ENCODE results near the gene AJM1.

AJM1 gene

DNA sequence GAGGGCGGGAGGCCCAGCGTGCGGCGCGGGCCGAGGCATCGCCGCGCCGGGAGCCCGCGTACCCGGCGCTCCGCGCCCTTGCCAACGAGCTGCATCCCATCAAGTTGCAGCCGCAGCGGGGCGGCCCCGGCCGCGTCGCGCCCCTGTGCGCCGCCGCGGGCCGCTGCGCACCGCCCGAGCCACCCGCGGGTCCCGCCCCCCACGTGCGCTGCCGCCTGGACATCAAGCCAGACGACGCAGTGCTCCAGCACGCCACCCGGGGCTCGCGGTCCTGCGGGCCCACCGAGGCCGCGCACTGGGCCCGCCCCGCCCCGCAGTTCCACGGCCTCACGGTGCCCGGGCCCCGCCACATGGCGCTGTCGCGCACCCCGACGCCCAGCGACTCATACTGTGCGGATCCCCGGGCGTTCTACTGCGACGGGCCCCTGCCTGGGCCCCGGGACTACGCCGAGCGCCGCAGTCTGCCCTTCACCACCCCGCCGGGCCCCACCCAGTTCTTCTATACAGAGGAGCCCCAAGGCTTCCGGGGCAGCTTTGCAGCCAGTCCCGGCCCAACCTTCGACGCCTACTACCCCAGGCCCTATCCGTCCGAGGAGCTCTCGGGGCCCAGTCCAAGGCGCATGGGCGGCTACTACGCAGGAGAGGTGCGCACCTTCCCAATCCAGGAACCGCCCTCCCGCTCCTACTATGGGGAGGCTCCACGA lies 2.6 kb downstream of the AJM1 start:
- Histone ChIP-seq H3K36me3 (ENCODE audit: control insufficient read depth, low read length) (peaks cover 8% of the 10 kb centered on the region; the same call in 1 of the 2 replicates), H3F3A (ENCODE audit: control insufficient read depth, insufficient read depth) (no peaks in the 10 kb centered on the region; the same call in 1 of the 2 replicates), H4K20me1 (ENCODE audit: control insufficient read depth, insufficient read depth, low read depth, low read length) (peaks cover 9% of the 10 kb centered on the region), H3K27me3 (ENCODE audit: control insufficient read depth, low read length) (no peaks in the 10 kb centered on the region), H3K9me3 (ENCODE audit: control insufficient read depth, insufficient read depth, low read length) (no peaks in the 10 kb centered on the region), H3K79me2 (ENCODE audit: control insufficient read depth, low read length) (peaks cover 11% of the 10 kb centered on the region), H3K4me1 (ENCODE audit: control insufficient read depth, low read length) (peaks cover 35% of the 10 kb centered on the region), H3K4me2 (ENCODE audit: low read length) (no peak overlapping the region), H3K4me3 (ENCODE audit: low read length) (no peak overlapping the region), H3K9me2 (replicated peaks; ENCODE audit: control insufficient read depth, low read length) (no peaks in the 10 kb centered on the region), H3K27ac (ENCODE audit: low read depth, low read length) (no peak overlapping the region)
- TF ChIP-seq, protein P1, sequence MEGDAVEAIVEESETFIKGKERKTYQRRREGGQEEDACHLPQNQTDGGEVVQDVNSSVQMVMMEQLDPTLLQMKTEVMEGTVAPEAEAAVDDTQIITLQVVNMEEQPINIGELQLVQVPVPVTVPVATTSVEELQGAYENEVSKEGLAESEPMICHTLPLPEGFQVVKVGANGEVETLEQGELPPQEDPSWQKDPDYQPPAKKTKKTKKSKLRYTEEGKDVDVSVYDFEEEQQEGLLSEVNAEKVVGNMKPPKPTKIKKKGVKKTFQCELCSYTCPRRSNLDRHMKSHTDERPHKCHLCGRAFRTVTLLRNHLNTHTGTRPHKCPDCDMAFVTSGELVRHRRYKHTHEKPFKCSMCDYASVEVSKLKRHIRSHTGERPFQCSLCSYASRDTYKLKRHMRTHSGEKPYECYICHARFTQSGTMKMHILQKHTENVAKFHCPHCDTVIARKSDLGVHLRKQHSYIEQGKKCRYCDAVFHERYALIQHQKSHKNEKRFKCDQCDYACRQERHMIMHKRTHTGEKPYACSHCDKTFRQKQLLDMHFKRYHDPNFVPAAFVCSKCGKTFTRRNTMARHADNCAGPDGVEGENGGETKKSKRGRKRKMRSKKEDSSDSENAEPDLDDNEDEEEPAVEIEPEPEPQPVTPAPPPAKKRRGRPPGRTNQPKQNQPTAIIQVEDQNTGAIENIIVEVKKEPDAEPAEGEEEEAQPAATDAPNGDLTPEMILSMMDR (IDR thresholded peaks at IDR 0.05; ENCODE audit: low read depth, low read length, poor library complexity, severe bottlenecking) = no peak
- TF ChIP-seq EZH2phosphoT487 (IDR thresholded peaks at IDR 0.05; ENCODE audit: borderline replicate concordance, low read length) = no peak

DNA sequence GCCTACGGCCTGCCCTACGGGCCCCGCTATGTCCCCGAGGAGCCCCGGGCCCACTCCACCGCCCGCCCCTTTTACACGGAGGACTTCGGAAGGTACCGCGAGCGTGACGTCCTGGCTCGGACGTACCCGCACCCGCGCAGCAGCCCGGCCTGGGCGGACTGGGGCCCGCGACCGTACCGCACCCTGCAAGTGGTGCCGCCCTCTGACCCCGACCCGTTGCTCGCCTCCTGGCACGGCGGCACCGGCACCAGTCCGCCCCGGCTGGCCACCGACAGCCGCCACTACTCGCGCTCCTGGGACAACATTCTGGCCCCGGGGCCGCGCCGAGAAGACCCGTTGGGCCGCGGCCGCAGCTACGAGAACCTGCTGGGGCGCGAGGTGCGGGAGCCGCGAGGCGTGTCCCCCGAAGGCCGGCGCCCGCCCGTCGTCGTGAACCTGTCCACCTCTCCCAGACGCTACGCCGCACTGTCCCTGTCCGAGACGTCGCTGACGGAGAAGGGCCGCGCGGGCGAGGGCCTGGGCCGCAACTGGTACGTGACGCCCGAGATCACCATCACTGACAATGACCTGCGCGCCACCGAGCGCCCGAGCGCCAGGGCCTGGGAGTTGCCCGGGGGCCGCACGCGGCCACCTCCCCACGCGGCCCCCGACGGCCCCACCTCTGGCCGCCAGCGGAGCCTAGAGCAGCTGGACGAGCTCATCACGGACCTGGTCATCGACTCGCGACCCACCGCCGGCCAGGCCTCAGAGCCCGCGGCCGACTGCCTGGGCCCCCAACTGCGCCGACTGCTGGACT lies 3.4 kb downstream of the AJM1 start:
- TF ChIP-seq, protein P1 (IDR thresholded peaks at IDR 0.05; ENCODE audit: low read depth, low read length, poor library complexity, severe bottlenecking) = no peak
- TF ChIP-seq EZH2phosphoT487 (IDR thresholded peaks at IDR 0.05; ENCODE audit: borderline replicate concordance, low read length) = no peak
- no peaks in the 10 kb centered on the region for H3K27me3 ChIP-seq (ENCODE audit: control insufficient read depth, low read length)
- H3K4me2 ChIP-seq (ENCODE audit: low read length) = no peak overlapping the region

GRCh38 chr9:136846376-136847087 lies 4.3 kb downstream of the AJM1 start:
- Histone ChIP-seq H3K27ac (ENCODE audit: low read depth, low read length) (no peak overlapping the region), H3F3A (ENCODE audit: control insufficient read depth, insufficient read depth) (no peaks in the 10 kb centered on the region; the same call in 1 of the 2 replicates), H4K20me1 (ENCODE audit: control insufficient read depth, insufficient read depth, low read depth, low read length) (peaks cover 10% of the 10 kb centered on the region), H3K4me2 (ENCODE audit: low read length) (no peak overlapping the region), H3K36me3 (ENCODE audit: control insufficient read depth, low read length) (peaks cover 17% of the 10 kb centered on the region; the same call in 1 of the 2 replicates), H3K79me2 (ENCODE audit: control insufficient read depth, low read length) (peaks cover 13% of the 10 kb centered on the region), H3K9me2 (replicated peaks; ENCODE audit: control insufficient read depth, low read length) (no peaks in the 10 kb centered on the region), H3K27me3 (ENCODE audit: control insufficient read depth, low read length) (no peaks in the 10 kb centered on the region), H3K4me1 (ENCODE audit: control insufficient read depth, low read length) (peaks cover 36% of the 10 kb centered on the region), H3K9me3 (ENCODE audit: control insufficient read depth, insufficient read depth, low read length) (no peaks in the 10 kb centered on the region), H3K4me3 (ENCODE audit: low read length) (no peak overlapping the region)
- no peak for TF ChIP-seq EZH2phosphoT487 (IDR thresholded peaks at IDR 0.05; ENCODE audit: borderline replicate concordance, low read length)
- TF ChIP-seq, protein P1 (IDR thresholded peaks at IDR 0.05; ENCODE audit: low read depth, low read length, poor library complexity, severe bottlenecking) = no peak

More for the DNA sequence above, 3.4 kb downstream of the AJM1 start:
- Histone ChIP-seq H3K27ac (ENCODE audit: low read depth, low read length) (no peak overlapping the region), H3F3A (ENCODE audit: control insufficient read depth, insufficient read depth) (no peaks in the 10 kb centered on the region; the same call in 1 of the 2 replicates), H3K9me2 (replicated peaks; ENCODE audit: control insufficient read depth, low read length) (no peaks in the 10 kb centered on the region), H3K79me2 (ENCODE audit: control insufficient read depth, low read length) (peaks cover 13% of the 10 kb centered on the region), H3K4me3 (ENCODE audit: low read length) (no peak overlapping the region), H4K20me1 (ENCODE audit: control insufficient read depth, insufficient read depth, low read depth, low read length) (peaks cover 11% of the 10 kb centered on the region), H3K36me3 (ENCODE audit: control insufficient read depth, low read length) (peaks cover 8% of the 10 kb centered on the region; the same call in 1 of the 2 replicates), H3K9me3 (ENCODE audit: control insufficient read depth, insufficient read depth, low read length) (no peaks in the 10 kb centered on the region), H3K4me1 (ENCODE audit: control insufficient read depth, low read length) (peaks cover 37% of the 10 kb centered on the region)
